SKM-1 (cell line): ENCODE data around the gene SH2D3A.
A peak's percentile ranks its signal among the peaks of the same experiment; 100 is the strongest.

Experiments
- DNase-seq: peaks from one replicate; lab custom pipeline; 2025; ENCODE audit not compliant: unreplicated experiment; lab: John Stamatoyannopoulos, UW

SH2D3A gene

DNA sequence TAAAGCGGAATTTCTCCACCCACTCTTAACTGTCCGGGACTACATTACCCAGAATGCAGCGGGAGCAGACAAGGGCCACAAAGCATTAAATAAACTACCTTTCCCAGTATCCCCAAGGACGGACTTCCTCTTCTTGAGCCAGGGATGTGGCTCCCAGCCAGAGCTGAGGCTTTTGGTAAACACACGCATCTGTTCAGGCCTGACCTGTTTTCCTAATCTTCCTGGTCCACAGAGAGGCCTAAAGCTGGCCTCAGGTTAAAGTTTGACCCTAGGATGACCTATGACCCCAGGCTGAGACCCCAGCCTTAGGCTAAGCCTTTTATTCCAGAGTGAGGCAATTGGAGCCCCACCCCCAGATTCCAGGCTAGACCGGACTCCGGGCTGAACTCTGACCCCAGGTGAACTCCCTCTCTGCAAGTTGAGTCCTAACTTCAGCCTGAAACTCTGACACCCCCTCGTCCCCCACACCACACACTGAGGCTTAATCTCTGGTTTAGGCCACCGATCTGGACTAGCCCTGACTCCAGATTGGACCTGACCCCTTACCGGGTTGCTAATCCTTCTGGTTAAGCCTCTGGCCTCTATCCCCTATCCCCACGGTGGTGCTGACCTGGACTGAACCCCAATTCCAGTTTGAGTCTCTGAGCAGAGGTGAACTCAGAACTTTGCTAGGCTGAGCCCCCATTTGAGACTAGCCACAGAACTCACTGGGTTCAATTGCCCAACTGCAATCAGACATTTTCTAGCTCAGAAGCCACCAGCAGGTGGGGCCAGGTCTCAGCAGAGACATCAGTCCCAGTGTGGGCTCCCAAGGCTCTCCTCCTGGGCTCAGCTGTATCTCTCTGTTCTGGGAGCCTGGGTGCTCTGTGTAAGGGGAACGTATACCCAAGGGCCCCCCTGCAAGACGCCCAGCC is 29.1 kb downstream of the SH2D3A start:
- peak; percentile 71 for DNase-seq

DNA sequence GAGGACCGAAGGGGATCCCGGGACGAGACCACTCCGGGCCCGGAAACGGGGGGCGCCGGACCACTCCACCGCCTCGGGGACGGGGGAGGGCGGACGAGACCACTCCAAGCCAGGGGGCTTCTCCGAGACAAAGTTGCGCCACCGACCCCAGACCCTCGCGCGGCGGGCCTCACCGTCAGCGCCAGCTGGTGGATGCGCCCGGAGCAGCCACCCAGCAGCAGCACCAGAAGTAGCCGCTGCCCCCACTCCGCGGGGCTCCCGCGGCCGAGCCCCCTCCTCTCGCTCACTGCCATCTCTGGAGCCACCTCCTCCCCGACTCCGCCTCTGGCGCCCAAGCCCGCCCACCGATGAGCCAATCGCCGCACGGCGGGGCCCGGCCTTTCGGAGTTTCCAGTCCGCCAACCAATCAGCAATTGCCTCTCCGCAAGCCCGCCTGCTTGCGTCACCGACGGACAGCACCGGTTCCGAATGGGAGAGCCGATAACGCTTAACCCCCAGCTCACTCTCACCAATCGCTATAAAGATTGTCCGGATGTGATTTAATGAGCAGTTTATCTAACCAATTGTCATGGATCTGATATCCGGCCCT is 29.9 kb downstream of the SH2D3A start, which contains the start of gene GPR108:
Gene GPR108 (minus strand): TSS at position 297 of the 589 bp plus-strand sequence. CDS start 4 bp downstream, at position 293.
- DNase-seq, result peak; percentile 100

DNA sequence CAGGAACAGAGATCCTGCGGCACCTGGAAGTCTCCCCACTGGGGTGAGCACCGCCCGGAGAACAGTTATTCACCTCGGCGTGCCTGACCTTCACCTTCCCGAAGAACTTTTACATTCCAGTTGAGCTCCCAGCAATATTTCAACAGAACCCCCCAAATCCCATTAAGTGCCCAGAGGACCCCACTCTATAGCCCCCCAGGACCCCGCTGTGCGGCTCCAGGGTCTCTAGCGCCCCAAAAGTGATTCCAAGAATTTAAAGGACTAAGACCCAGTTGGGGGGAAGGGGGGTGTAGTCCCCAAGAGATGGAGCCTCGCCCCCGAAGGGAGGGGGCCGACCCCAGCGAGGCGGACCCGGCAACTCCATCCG is 30.3 kb downstream of the SH2D3A start:
- DNase-seq, result no peak

DNA sequence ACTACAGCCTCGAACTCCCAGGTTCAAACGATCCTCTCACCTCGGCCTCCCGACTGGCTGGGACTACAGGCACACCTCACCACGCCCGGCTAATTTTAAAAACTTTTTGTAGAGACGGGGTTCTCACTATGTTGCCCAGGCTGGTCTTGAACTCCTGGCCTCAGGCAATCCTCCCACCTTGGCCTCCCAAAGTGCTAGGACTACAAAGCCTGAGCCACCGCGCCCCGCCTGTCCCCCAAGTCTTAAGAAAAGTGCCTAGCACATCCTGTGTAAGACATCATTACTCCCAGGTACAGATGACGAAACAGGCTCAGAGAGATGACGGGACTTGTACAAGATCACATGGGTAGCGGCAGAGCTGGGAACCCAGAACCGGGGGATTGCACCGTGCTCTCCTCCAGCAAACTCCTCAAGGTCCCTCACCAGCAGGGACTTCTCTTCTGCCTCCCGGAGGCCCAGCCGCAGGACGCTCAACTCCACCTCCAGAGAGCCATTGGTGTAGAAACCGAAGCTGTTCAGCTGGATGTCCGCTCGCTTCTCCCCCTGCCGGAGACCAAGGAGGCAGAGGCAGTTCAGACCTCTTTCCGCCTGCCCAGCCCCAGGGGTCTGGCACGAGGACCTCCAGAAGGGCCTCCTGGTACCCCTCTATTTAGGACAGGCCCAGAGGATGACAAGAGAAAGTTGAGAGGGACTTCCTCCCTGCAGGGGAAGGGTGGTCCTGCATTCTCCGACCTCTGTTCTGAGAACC is 30.9 kb downstream of the SH2D3A start:
- peak; percentile 52 for DNase-seq

DNA sequence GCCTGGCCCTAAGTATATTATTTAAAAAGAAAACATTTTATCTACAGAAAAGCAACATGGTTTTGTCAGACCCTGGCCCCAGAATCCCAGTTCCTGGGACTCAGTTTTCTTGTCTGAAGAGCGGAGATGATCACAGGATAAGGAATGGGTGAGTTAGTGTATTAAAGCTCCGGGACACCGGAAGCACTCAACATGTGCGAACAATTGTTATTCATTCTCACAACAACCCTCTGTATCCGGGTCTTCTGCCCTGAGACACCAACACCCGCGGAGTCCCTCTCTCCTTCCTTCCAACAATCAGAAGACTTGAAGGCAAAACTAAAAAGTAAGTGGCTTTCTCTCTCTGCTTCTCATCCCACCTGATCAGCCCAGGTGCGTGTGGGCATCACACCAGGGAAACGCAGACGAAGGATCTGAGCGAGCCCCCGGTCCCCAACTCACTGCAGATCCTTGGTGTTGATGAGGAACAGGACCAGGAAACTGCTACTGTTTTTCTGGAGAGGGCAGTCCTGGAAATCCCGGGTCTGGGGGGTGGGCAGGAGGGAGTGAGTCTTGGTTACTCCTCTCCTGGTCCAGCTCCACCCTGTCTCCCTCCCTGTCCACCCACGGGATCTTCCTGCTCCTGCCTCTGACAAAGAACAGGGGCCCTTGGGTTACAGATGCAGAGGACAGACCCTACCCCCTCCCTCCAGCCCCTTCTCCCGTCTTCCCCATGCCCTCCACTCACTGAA is 31.9 kb downstream of the SH2D3A start:
- DNase-seq, result no peak

DNA sequence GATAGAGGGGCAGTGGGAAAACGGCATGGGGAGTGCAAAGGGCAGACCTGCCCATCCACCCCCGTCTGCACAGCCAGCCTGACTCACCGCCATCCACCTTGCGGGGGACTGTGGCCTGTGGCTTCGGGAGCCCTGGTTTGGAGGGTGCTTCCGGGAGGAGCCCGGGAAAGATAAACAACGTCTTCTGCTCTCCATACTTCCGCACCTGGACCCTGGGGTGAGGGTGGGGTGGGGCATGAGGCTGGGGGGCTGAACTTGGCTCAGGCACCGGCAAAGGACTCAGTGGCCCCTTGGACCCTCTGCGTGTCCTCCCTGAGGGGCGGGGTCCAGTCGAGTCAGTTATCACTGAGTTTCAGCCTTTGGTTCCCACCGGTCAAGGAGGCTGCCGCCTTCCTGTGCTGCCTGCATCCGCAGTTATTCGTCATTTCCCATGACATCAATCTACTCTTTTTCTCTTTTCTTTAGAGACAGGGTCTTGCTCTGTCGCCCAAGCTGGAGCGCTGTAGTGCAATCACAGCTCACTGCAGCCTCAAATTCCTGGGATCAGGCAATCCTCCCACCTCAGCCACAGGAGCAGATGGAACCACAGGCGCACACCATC is 33.0 kb downstream of the SH2D3A start:
- DNase-seq, result no peak

DNA sequence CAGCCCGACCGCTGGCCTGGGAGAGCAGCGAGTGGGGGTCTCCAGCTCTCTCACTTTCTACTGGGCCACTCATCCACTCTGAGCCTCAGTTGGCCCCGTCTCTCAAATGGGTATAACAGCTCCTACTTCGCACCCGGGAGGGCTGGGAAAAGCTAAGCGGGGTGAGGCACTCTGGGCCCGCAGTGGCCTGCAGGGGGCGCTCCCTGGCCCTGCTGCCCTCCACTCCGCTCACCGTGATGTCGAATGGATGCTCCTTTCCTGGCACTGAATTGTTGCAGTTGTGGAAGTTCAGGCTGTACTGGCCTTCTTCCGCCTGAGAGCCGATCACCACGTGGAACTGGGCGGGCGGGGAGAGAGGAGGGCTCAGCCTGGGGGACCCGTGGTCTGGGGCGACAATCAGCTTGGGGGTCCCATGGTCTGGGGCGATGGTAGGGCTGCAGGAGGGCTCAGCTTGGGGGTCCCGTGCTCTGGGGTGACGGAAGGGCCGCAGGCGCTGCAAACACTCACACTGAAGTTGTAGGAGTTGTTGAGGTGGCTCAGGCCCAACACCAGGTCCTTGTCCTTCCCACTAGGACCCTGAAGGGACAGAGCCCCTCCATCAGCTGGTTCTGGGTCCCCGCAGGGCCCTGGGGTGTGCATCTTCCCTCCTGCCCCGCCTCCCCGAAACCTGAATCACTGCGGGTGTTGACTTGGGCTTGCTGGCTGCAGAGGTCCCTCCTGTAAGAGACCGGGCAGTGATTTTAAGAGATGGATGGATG is 33.7 kb downstream of the SH2D3A start:
- DNase-seq, result no peak

DNA sequence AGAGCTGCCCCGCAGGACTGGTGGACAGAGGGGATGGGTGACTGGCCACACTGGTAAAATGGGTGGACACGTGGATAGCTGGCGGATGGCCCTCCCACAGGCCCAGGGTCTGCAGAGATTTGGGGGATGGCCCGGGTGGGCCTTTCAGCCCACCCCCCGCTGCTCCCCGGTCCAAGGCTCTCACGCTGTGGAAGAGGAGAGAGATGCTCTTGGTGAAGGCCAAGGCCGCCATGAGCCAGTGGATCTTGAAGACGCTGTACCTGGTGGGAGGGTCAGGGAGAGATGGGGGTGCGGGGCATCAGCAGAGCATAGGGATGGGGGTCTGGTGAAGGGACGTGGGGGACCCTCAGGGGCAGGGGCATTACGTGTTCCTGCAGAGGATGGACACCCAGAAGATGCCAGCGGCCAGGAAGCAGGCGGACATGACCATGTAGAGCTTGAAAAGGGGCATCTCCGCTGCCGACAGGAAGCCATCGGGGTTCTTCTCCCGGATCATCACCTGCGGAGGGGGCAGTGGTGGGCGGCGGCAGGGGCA is 34.4 kb downstream of the SH2D3A start:
- DNase-seq, result no peak

DNA sequence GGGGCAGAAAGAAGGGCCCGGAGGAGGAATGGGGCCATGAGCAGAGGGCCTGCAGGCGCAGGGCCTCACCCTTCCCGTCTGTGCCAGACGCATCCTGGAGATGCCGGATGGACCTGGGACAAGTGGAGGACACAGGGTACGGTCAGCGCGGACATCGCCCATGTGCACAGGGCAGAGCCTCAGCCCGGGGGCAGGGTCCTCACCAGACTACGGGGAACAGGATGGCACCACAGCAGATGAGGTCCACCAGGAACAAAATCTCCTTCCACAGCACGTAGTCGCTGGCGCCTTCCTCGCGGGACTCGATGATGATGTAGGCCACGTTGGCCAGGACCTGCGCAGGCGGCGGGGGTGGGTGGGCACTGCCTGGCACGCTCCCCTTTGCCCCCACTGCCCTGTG is 35.4 kb downstream of the SH2D3A start:
- no peak for DNase-seq

DNA sequence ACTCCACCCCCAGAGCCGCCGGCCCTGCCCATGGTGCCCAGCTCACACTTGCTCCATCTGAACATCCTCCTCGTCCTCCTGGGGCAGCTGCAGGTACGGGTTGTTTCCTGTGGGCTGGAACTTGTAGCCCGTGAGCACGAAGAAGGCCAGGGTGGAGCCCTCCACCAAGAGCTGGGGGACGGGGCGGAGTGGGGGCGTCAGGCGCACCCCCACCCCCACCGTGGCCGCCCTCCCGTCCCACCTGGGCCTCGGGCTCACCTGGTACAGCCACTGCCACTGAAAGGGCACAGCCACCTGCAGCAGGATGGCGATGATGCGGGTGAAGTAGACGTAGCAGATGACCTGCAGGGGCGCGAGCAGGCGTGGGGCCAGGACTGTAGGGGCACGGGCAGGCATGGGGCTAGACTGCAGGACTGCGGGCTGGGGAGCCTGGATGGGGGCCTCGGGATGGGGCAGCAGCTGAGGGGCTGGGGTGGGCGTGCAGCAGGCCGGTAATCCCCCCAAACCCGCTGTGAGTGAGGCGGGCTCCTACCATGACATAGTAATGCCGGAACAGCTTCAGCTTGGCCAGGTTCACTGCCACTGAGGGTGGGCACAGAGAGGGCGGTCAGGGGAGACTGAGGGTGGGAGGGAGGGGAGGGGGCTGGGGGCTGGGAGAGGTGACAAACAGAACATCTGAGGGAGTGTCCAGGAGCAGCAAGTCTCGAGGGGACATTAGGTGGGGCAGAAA is 36.1 kb downstream of the SH2D3A start:
- no peak for DNase-seq

DNA sequence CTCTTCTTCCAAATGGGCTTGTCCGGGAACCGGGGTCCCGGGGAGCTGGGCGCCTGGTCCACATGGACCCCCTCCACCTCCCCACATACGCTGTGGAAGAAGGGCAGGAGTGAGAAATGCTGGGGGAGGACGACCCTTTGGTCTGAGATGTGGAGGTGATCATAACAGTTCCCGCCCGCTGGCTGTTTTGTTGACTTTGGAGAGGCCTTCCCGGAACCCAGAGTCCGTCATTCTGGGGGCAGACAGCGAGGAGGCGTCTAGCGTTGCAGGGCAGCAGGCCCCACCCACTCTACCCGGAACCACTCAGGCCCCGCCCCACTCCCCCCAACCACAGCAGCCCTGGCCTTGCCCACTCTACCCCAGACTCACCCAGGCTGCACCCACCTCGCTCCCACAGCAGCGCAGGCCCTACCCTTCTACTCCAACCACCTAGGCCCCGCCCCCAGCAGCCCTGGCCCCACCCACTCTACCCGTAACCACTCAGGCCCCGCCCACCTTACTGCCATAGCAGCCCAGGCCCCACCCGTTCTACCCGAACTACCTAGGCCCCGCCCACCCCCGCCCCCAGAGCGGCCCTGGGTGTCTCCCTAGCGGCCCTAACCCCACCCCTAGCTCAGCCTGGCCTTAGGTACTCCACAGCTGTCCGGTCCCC is 37.0 kb downstream of the SH2D3A start:
- DNase-seq, result no peak

DNA sequence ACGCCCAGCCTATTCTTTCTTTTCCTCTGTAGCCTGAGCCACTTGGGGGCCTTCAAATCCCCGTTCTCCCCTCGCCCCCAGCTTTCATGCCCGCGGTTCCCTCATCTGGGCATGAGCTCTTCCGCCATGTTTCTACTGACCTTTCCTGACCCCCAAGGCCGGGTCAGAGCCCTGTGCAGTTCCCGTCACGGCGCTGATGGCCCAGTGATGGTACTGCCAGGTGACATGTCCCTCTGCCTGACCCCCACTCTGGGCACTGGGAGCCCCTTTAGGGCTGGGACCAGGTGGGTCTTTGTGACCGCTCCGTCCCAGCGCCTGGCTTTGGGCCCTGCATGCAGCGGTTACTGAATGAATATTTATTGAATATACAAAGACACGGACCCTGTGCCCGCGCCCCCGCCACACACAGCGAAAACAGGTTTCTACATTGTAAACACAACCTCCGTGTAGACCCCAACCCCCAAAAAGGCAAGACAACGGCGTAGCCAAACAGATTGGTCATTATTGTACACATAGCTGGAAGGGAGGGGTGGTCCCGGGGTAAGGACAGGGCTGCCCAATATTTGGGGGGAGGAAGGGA is 37.6 kb downstream of the SH2D3A start:
- no peak for DNase-seq

DNA sequence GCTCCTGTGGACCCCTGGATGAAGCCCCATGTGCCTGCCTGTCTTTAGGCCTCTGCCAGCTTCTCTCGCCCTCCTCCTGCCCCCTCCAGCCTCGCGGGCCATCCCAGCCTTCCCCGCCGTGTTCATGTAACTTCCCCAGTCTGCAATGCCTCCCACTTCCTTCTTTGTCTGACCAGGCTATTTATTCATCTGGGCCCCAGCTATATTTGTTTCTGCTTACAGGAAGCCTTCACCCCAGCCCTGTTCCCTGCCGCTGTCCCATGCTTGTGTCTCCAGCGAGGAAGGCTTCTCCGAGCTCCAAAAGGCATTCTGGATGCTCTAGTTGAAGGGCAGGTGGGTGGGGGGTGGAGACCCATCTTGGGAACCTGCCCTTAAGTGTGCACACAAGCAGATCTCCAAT is 38.9 kb downstream of the SH2D3A start:
- peak; percentile 80 for DNase-seq

DNA sequence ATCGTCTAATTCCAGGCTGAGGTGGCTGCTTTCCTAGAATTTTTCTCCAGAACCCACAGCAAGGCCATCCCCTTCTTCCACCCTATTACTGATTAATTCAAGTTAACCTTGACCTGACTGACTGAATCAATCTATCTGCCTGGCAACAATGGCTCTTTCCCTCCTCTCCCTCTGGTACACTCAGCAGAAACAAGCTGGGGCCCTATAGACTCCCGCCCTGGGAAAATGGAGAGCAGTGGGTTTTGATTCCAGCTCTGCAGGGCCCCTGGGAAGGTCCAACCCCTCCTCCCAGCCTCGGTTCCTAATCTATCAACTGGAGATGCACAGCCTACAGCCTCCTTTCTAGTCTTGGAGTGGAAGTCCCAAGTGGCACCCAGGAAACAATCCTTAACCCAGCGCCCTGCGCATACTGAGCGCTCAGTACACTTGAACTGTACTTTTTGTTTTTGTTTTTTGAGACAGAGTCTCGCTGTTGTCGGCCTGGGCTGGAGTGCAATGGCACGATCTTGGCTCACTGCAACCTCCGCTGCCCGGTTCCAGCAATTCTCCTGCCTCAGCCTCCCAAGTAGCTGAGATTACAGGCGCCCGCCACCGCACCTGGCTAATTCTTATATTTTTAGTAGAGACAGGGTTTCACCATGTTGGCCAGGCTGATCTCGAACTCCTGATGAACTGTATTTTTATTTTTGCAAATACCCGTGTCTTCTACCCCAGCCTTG is 41.6 kb downstream of the SH2D3A start:
- DNase-seq, result no peak

DNA sequence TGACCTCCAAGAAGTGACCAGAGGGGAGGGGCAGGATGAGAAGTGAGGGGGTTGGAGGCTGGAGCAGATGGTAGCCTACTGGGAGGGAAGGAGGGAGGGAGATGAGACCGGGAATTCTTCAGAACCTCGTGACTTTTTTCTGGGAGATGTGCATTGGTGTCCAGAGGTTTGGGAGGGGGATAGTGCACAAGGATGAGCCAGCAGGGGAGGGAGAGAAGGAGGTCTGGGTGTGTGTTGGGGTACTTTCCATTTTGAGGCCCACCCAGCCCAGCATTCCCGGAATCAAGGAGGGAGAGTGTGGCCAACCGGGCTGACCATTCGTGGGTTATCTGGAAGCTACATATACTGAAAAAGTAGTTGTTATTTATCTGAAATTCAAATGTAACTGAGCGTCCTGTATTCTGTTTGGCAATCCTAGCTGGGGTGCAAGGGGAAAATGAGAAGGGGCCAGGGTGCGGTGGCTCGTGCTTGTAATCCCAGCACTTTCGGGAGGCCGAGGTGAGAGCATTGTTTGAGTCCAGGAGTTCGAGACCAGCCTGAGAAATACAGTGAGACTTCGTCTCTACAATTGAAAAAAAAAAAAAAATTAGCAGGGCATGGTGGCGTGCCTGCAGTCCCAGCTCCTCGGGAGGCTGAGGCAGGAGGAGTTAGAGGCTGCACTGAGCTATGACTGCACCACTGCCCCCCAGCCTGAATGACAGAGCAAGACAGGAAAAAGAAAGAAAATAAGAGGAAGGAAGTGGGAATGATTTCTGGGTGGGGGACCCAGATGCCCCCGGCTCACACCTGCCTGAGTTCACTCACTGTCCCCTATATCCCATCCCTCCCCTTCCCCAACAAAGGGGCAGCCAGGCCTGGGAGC is 42.4 kb downstream of the SH2D3A start:
- no peak for DNase-seq

DNA sequence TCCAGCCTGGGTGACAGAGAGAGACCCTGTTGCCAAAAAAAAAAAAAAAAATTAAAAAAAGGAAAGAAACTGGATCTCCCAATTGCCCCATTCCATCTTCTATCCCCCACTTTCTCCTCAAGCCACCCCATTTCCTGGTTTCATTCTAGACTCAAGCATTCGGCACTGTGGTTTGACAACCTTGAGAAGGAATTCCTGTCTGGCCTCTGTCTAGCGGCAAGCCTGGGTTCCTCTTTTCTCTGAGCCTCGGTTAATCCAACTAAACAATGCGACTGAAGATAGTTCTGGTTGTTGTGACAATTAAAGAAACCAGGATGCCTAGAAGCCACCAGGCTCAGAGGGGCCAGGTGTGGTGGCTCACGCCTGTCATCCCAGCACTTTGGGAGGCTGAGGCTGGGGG is 43.5 kb downstream of the SH2D3A start:
- DNase-seq, result peak; percentile 81
